GM12878 (cell line): Measurements from ENCODE around the gene TMEM30A. TPM values are rescaled to one million over a fixed set of nuclear protein-coding genes. Genes with fewer than 3 reads are reported as not detected.

Experiments
- ATAC-seq: fragments of 200-7000 bp; cut with Tn5 transposase; 3 replicates; pipeline ENCODE4 v1.9.1; 2020; ENCODE audit warnings: mild to moderate bottlenecking, moderate library complexity
- BruUV-seq: library from RNA; stranded (reverse); fragments of 400-500 nt; replicated peaks from 2 replicates; lab custom pipeline; 2021; lab: Mats Ljungman, UMichigan
- CTCF ChIA-PET: fragments of 300-600 bp; sonication (Branson Sonifier 250); formaldehyde crosslinking; extraction: SDS; loops from one replicate; lab custom pipeline; 2021; ENCODE audit warnings: inconsistent platforms; lab: Yijun Ruan, JAX
- POLR2A ChIA-PET: fragments of 350-600 bp; formaldehyde crosslinking; extraction: SDS; loops from one replicate; lab custom pipeline; 2021; ENCODE audit warnings: inconsistent platforms; lab: Charles Lee
- RAD21 ChIA-PET: fragments of 300-600 bp; sonication (Branson Sonifier 250); formaldehyde crosslinking; loops from one replicate; lab custom pipeline; 2023; ENCODE audit warnings: antibody characterized with exemption; ENCODE audit not compliant: unreplicated experiment; lab: Charles Lee
- SMC1A ChIA-PET: fragments of 300-600 bp; sonication (Branson Sonifier 250); formaldehyde crosslinking; loops from one replicate; lab custom pipeline; 2023; ENCODE audit not compliant: unreplicated experiment, uncharacterized antibody; lab: Charles Lee
- DNase-seq: peaks from one replicate; pipeline ENCODE4 v3.0.0-alpha.2; 2011; ENCODE audit warnings: low read depth, low spot score
- FAIRE-seq: peaks from 3 replicates; lab custom pipeline; 2011; peaks lifted over from hg19 to GRCh38; lab: Jason Lieb, UNC
- H2AFZ ChIP-seq: 2 replicates; pipeline ENCODE4 v1.6.0; 2011; ENCODE audit warnings: low read depth, low read length, control low read depth; ENCODE audit not compliant: control insufficient read depth
- H3K27ac ChIP-seq: 2 replicates; pipeline ENCODE4 v1.5.1; 2011; ENCODE audit warnings: control low read depth; ENCODE audit not compliant: control insufficient read depth, insufficient read depth
- H3K27me3 ChIP-seq, 2 experiments: replicated peaks in 1 of 2; 2 replicates each; pipeline versions ENCODE4 v1.6.0 to v1.6.1; 2011; ENCODE audit warnings: low read length in 1 of 2; ENCODE audit not compliant: control insufficient read depth in 2 of 2, insufficient read depth in 2 of 2
- H3K36me3 ChIP-seq, 2 experiments: 2 replicates each; pipeline ENCODE4 v1.5.1; 2011; ENCODE audit warnings: low read length in 1 of 2; ENCODE audit not compliant: control insufficient read depth in 2 of 2, insufficient read depth in 2 of 2
- H3K4me1 ChIP-seq: 2 replicates; pipeline ENCODE4 v1.6.1; 2011; ENCODE audit warnings: mild to moderate bottlenecking, low read length, moderate library complexity, mixed read lengths; ENCODE audit not compliant: control insufficient read depth, insufficient read depth
- H3K4me2 ChIP-seq: 2 replicates; pipeline ENCODE4 v1.6.0; 2011; ENCODE audit warnings: control low read depth; ENCODE audit not compliant: control insufficient read depth, insufficient read depth
- H3K4me3 ChIP-seq: fragments of 200-600 bp; sonication (generic); 2 replicates; pipeline ENCODE4 v1.5.1; 2016
- H3K79me2 ChIP-seq: 2 replicates; pipeline ENCODE4 v1.6.0; 2011; ENCODE audit warnings: low read length; ENCODE audit not compliant: control insufficient read depth, insufficient read depth
- H3K9ac ChIP-seq: 2 replicates; pipeline ENCODE4 v1.8.0; 2011; ENCODE audit warnings: low read length, control low read depth, mixed read lengths; ENCODE audit not compliant: control insufficient read depth, insufficient read depth
- H3K9me3 ChIP-seq: replicated peaks from 3 replicates; pipeline ENCODE4 v1.5.1; 2011; ENCODE audit warnings: mild to moderate bottlenecking, low read length; ENCODE audit not compliant: control insufficient read depth, insufficient read depth
- H4K20me1 ChIP-seq: 2 replicates; pipeline ENCODE4 v1.6.0; 2011; ENCODE audit not compliant: control insufficient read depth, insufficient read depth
- DPF2 ChIP-seq: fragments of 450-650 bp; IDR thresholded peaks from 2 replicates; pipeline ENCODE4 v1.6.1; 2017; ENCODE audit warnings: mild to moderate bottlenecking
- HDAC2 ChIP-seq: fragments of 200-600 bp; sonication (generic); IDR thresholded peaks from 2 replicates; pipeline ENCODE4 v1.6.1; 2017
- IKZF2 ChIP-seq, 2 experiments: fragments of 450-650 bp; IDR thresholded peaks; 2 replicates each; pipeline ENCODE4 v1.6.1; 2017; ENCODE audit warnings: mild to moderate bottlenecking in 2 of 2, moderate library complexity in 2 of 2
- RCOR1 ChIP-seq: conservative IDR thresholded peaks from 2 replicates; pipeline ENCODE4 v1.6.1; 2012; ENCODE audit warnings: low read depth, low read length, improper control_type of control experiment
- WGBS: methylation state at CpG from one replicate; pipeline ENCODE4 v1.1.6; 2016; ENCODE audit warnings: low lambda C conversion rate; ENCODE audit not compliant: insufficient replicate concordance, insufficient coverage; ENCODE audit errors: missing lambda C conversion rate; 5-methylcytosine and 5-hydroxymethylcytosine counted together
- in situ Hi-C: fragments of 300-500 bp; cut with MboI; formaldehyde crosslinking; loops from 9 replicates; pipeline ENCODE4 v1.14.3; 2018; ENCODE audit warnings: mixed read lengths
- intact Hi-C: fragments of 100-400 bp; cut with micrococcal nuclease; formaldehyde crosslinking; loops from one replicate; pipeline ENCODE4 v1.14.2; 2022; ENCODE audit not compliant: unreplicated experiment
- polyA plus RNA-seq, 11 experiments: library from polyadenylated mRNA; depleted of rRNA in 4 of 11; unstranded in 6 of 11; stranded (reverse) in 5 of 11; fragments of >200 nt; fragmentation: Nextera tagmentation in 4 of 11; fragmentation: Illumina TruSeq in 1 of 11; extraction: Ambion mirVana in 4 of 11; extraction: Trizol in 1 of 11; gene quantifications; 1 replicate in 1 of 11; 2 replicates in 10 of 11; pipeline versions ENCODE4 v1.2.1 to v1.2.3, GENCODE V29; 2011 to 2016; ENCODE audit warnings: inconsistent platforms in 2 of 11, missing spikeins in 2 of 11, low read depth in 1 of 11
- total RNA-seq, 4 experiments: library from RNA; depleted of rRNA in 3 of 4; stranded (reverse); fragments of >200 nt in 3 of 4; fragmentation: Illumina TruSeq in 1 of 4; extraction: Trizol in 1 of 4; gene quantifications; 2 replicates each; pipeline versions ENCODE4 v1.2.1 to v1.2.3, GENCODE V29; 2013 to 2021
- TF ChIP-seq, protein P1 (sequence below): IDR thresholded peaks from 2 replicates; pipeline ENCODE4 v1.6.1; 2012; ENCODE audit warnings: low read length, inconsistent platforms
- TF ChIP-seq, protein P2 (sequence below): IDR thresholded peaks from 2 replicates; pipeline ENCODE4 v1.6.1; 2011; ENCODE audit warnings: mild to moderate bottlenecking, low read depth, low read length, moderate library complexity; ENCODE audit not compliant: insufficient replicate concordance

The TMEM30A gene
- total and polyA plus RNA-seq, 10 of the 15 experiments (the other 5 are each of a cell fraction or from before 2014, with no cell fraction given), result 11.9 to 61.6 (median 43.2) TPM

DNA sequence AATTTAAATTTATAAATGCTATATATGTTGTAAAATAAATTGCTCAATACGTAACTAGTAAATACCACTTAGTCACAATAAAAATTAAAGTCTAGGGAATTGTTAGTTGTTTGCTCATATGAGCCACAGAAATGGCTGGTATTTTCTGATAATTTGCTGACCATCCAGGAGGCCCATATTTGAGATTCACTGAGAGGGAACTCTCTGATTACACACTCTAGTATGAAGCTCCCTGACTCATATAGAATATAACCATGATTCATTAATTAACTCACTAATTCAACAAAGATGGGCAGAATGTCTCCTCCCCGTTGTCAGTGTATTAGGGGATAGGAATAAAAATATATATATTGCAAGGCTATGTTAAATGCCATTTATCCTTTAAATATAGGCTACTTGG is 46.6 kb upstream of the TMEM30A start:
- CTCF ChIA-PET, result no interaction called here

More for the DNA sequence above, 46.6 kb upstream of the TMEM30A start:
- FAIRE-seq (no peak), ATAC-seq (no peak), DNase-seq (no peak)
- no peak overlapping the region for H3K27ac ChIP-seq
- ChIA-PET POLR2A (no interaction called here), SMC1A (interaction anchor here (0.8 to 1.5 kb wide), 4 partner anchors 16 to 156 kb away, joined by 3 read pairs; no protein-coding TSS in a partner anchor), RAD21 (no interaction called here)
- H4K20me1 ChIP-seq, result no peaks in the 10 kb centered on the region
- no peaks in the 10 kb centered on the region; a peak in 1 of 4 replicates for H3K27me3 ChIP-seq
- no peak overlapping the region for H3K4me3 ChIP-seq
- no peak overlapping the region for H2AFZ ChIP-seq
- no peaks in the 10 kb centered on the region for H3K4me1 ChIP-seq
- no peaks in the 10 kb centered on the region for H3K36me3 ChIP-seq
- intact Hi-C loops (no loop called here), in situ Hi-C loops (no loop called here)
- no peak for TF ChIP-seq HDAC2
- no peak for TF ChIP-seq RCOR1
- TF ChIP-seq, protein P1, sequence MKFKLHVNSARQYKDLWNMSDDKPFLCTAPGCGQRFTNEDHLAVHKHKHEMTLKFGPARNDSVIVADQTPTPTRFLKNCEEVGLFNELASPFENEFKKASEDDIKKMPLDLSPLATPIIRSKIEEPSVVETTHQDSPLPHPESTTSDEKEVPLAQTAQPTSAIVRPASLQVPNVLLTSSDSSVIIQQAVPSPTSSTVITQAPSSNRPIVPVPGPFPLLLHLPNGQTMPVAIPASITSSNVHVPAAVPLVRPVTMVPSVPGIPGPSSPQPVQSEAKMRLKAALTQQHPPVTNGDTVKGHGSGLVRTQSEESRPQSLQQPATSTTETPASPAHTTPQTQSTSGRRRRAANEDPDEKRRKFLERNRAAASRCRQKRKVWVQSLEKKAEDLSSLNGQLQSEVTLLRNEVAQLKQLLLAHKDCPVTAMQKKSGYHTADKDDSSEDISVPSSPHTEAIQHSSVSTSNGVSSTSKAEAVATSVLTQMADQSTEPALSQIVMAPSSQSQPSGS, result no peak
- no peak for TF ChIP-seq DPF2
- TF ChIP-seq, protein P2, sequence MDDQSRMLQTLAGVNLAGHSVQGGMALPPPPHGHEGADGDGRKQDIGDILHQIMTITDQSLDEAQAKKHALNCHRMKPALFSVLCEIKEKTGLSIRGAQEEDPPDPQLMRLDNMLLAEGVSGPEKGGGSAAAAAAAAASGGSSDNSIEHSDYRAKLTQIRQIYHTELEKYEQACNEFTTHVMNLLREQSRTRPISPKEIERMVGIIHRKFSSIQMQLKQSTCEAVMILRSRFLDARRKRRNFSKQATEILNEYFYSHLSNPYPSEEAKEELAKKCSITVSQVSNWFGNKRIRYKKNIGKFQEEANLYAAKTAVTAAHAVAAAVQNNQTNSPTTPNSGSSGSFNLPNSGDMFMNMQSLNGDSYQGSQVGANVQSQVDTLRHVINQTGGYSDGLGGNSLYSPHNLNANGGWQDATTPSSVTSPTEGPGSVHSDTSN, result no peak
- TF ChIP-seq IKZF2 (IDR thresholded peaks at IDR 0.05), result no peak
- no peaks in the 10 kb centered on the region for H3K79me2 ChIP-seq
- H3K9ac ChIP-seq, result no peak overlapping the region
- 52% methylated on average over 2 of the region's 2 CpGs for WGBS
- no peaks in the 10 kb centered on the region for H3K9me3 ChIP-seq
- H3K4me2 ChIP-seq, result no peak overlapping the region
- no TSS peak for BruUV-seq
